Dermis microvascular lymphatic vessel endothelial cell (primary cell): ENCODE measurements around the gene BAG5. TPM values are rescaled to one million over a fixed set of nuclear protein-coding genes. Genes with fewer than 3 reads are reported as not detected.
"Not testable (repeated sequence)": the region's sequence is repeated elsewhere in the genome, so short reads cannot be mapped to it uniquely, and the experiment has no call there.

ENCODE experiments used
- DNase-seq, 2 donors: peaks; one replicate each; pipeline versions ENCODE4 v3.0.0 to v3.0.0-alpha.2; 2010; ENCODE audit warnings: low read depth in 2 of 2
- total RNA-seq: library from RNA; depleted of rRNA; stranded (reverse); fragments of >200 nt; gene quantifications from 2 replicates; pipeline ENCODE4 v1.2.1, GENCODE V29; 2014

The BAG5 gene
- total RNA-seq, 1 donor from 2014 or later = 26.8 TPM

- peak in 1 of 2 donors; percentile 62 for DNase-seq
Observed at GRCh38 chr14:103522649-103523574, 39.5 kb downstream of the BAG5 start, which contains the start of gene CKB. Gene CKB, minus strand, starts transcription at chr14:103522830. Its CDS starts 337 bp downstream, at chr14:103522493.

GRCh38 chr14:103521951-103522563 lies 40.4 kb downstream of the BAG5 start:
- no peak for DNase-seq

- DNase-seq = no peak
Observed at GRCh38 chr14:103521438-103521950, 41.0 kb downstream of the BAG5 start.

- DNase-seq = peak in 1 of 2 donors; percentile 56
Observed at GRCh38 chr14:103520657-103521437, 41.6 kb downstream of the BAG5 start.

GRCh38 chr14:103520269-103520656 lies 42.2 kb downstream of the BAG5 start:
- no peak for DNase-seq

GRCh38 chr14:103519837-103520212 lies 42.6 kb downstream of the BAG5 start:
- DNase-seq = no peak

GRCh38 chr14:103519043-103519836 lies 43.2 kb downstream of the BAG5 start:
- DNase-seq = no peak

- peak in 1 of 2 donors; percentile 41 for DNase-seq
Observed at GRCh38 chr14:103518422-103519042, 43.9 kb downstream of the BAG5 start.

- no peak for DNase-seq
Observed at GRCh38 chr14:103517721-103518421, 44.6 kb downstream of the BAG5 start.

- no peak for DNase-seq
Observed at GRCh38 chr14:103517174-103517566, 45.3 kb downstream of the BAG5 start.

- no peak for DNase-seq
Observed at GRCh38 chr14:103516426-103517173, 45.9 kb downstream of the BAG5 start.

GRCh38 chr14:103514596-103515421 lies 47.6 kb downstream of the BAG5 start:
- DNase-seq = no peak

GRCh38 chr14:103512701-103513611 lies 49.5 kb downstream of the BAG5 start:
- no peak for DNase-seq

- not testable (repeated sequence) for DNase-seq
Observed at GRCh38 chr14:103512180-103512579, 50.3 kb downstream of the BAG5 start.

GRCh38 chr14:103510724-103511693 lies 51.4 kb downstream of the BAG5 start:
- DNase-seq = no peak
